HepG2 (cell line): ENCODE measurements around the gene SAMD8. TPM values are rescaled to one million over a fixed set of nuclear protein-coding genes. Genes with fewer than 3 reads are reported as not detected.

Source experiments
- ARID3A ChIP-seq: IDR thresholded peaks from 2 replicates; pipeline ENCODE4 v1.6.1; 2012; ENCODE audit warnings: low read depth, low read length, improper control_type of control experiment
- ATRX ChIP-seq: sonication (generic); formaldehyde crosslinking; IDR thresholded peaks from 2 replicates; pipeline ENCODE4 v1.4.0; 2020; ENCODE audit warnings: missing genetic modification reagents, borderline replicate concordance
- EHMT2 ChIP-seq: fragments of 200-600 bp; sonication (generic); IDR thresholded peaks from 2 replicates; pipeline ENCODE4 v1.7.0; 2017; ENCODE audit warnings: antibody characterized with exemption, low read depth, low read length, borderline replicate concordance
- HES4 ChIP-seq: sonication (generic); formaldehyde crosslinking; IDR thresholded peaks from 2 replicates; pipeline ENCODE4 v1.9.0; 2021; ENCODE audit warnings: mild to moderate bottlenecking, missing genetic modification reagents, borderline replicate concordance
- HNRNPK ChIP-seq: fragments of 200-400 bp; formaldehyde crosslinking; IDR thresholded peaks from 2 replicates; pipeline ENCODE4 v1.6.1; 2018; ENCODE audit warnings: low read length, low read depth, moderate library complexity, mild to moderate bottlenecking; ENCODE audit not compliant: poor library complexity, severe bottlenecking
- HOXA9 ChIP-seq: sonication (generic); formaldehyde crosslinking; IDR thresholded peaks from 2 replicates; pipeline ENCODE4 v1.8.1; 2022; ENCODE audit warnings: missing genetic modification reagents, mild to moderate bottlenecking, moderate library complexity, borderline replicate concordance
- KDM2A ChIP-seq: sonication (generic); formaldehyde crosslinking; IDR thresholded peaks from 2 replicates; pipeline ENCODE4 v1.4.0; 2020; ENCODE audit warnings: low read depth, missing genetic modification reagents, borderline replicate concordance
- MED8 ChIP-seq: sonication (generic); formaldehyde crosslinking; IDR thresholded peaks from 2 replicates; pipeline ENCODE4 v1.8.1; 2023; ENCODE audit warnings: mild to moderate bottlenecking, missing genetic modification reagents; ENCODE audit not compliant: insufficient replicate concordance
- MTA3 ChIP-seq: sonication (generic); formaldehyde crosslinking; IDR thresholded peaks from 2 replicates; pipeline ENCODE4 v1.4.0; 2020; ENCODE audit warnings: missing genetic modification reagents
- NR0B2 ChIP-seq: sonication (generic); formaldehyde crosslinking; IDR thresholded peaks from 2 replicates; pipeline ENCODE4 v1.4.0; 2020; ENCODE audit warnings: mild to moderate bottlenecking, missing genetic modification reagents
- PLRG1 ChIP-seq: fragments of 450-650 bp; conservative IDR thresholded peaks from 2 replicates; pipeline ENCODE4 v1.6.1; 2016
- SMARCC2 ChIP-seq: fragments of 450-650 bp; IDR thresholded peaks from 2 replicates; pipeline ENCODE4 v1.6.1; 2017; ENCODE audit warnings: antibody characterized with exemption, mild to moderate bottlenecking
- TCF7 ChIP-seq: sonication (generic); IDR thresholded peaks from 2 replicates; pipeline ENCODE4 v1.6.1; 2016; ENCODE audit warnings: antibody characterized with exemption, low read depth
- WIZ ChIP-seq: sonication (generic); formaldehyde crosslinking; IDR thresholded peaks from 2 replicates; pipeline ENCODE4 v1.5.1; 2020; ENCODE audit warnings: mild to moderate bottlenecking, missing genetic modification reagents
- ZBTB2 ChIP-seq: sonication (generic); formaldehyde crosslinking; IDR thresholded peaks from 2 replicates; pipeline ENCODE4 v1.8.0; 2022; ENCODE audit warnings: low read depth, missing genetic modification reagents
- ZNF17 ChIP-seq: sonication (generic); formaldehyde crosslinking; IDR thresholded peaks from 2 replicates; pipeline ENCODE4 v1.5.0; 2020; ENCODE audit warnings: mild to moderate bottlenecking, missing genetic modification reagents
- ZNF30 ChIP-seq: sonication (generic); formaldehyde crosslinking; IDR thresholded peaks from 2 replicates; pipeline ENCODE4 v1.5.0; 2020; ENCODE audit warnings: mild to moderate bottlenecking, missing genetic modification reagents
- ZNF513 ChIP-seq: sonication (generic); formaldehyde crosslinking; conservative IDR thresholded peaks from 2 replicates; pipeline ENCODE4 v1.5.0; 2020; ENCODE audit warnings: missing genetic modification reagents
- ZNF577 ChIP-seq: sonication (generic); formaldehyde crosslinking; IDR thresholded peaks from 2 replicates; pipeline ENCODE4 v1.4.0; 2020; ENCODE audit warnings: mild to moderate bottlenecking, low read depth, missing genetic modification reagents, borderline replicate concordance
- ZNF737 ChIP-seq: sonication (generic); formaldehyde crosslinking; IDR thresholded peaks from 2 replicates; pipeline ENCODE4 v1.5.0; 2020; ENCODE audit warnings: missing genetic modification reagents, mild to moderate bottlenecking, borderline replicate concordance
- polyA plus RNA-seq, 8 experiments: library from polyadenylated mRNA; depleted of rRNA in 3 of 8; stranded (reverse) in 7 of 8; unstranded in 1 of 8; fragments of >200 nt; fragmentation: Illumina TruSeq in 4 of 8; extraction: Trizol in 4 of 8; gene quantifications; 2 replicates each; pipeline versions ENCODE4 v1.2.1 to v1.2.3, GENCODE V29; 2011 to 2016; ENCODE audit warnings: low read depth in 4 of 8, missing spikeins in 1 of 8, mixed read lengths in 1 of 8; ENCODE audit not compliant: insufficient read depth in 1 of 8
- total RNA-seq, 5 experiments: library from RNA; depleted of rRNA; stranded (reverse); fragments of >200 nt; fragmentation: Illumina TruSeq; extraction: Trizol; gene quantifications; 2 replicates each; pipeline ENCODE4 v1.2.3, GENCODE V29; 2016; ENCODE audit warnings: low read depth in 1 of 5
- TF ChIP-seq, protein P1 (sequence below): sonication (generic); formaldehyde crosslinking; IDR thresholded peaks from 2 replicates; pipeline ENCODE4 v1.5.0; 2020; ENCODE audit warnings: missing genetic modification reagents, mild to moderate bottlenecking, borderline replicate concordance
- TF ChIP-seq, protein P2 (sequence below): sonication (generic); formaldehyde crosslinking; IDR thresholded peaks from 2 replicates; pipeline ENCODE4 v1.5.1; 2020; ENCODE audit warnings: mild to moderate bottlenecking, missing genetic modification reagents, moderate library complexity
- TF ChIP-seq, protein P3 (sequence below): IDR thresholded peaks from 2 replicates; pipeline ENCODE4 v1.6.1; 2012; ENCODE audit warnings: inconsistent platforms

Gene SAMD8
- total and polyA plus RNA-seq, 2 of the 13 experiments (the other 11 are each of a cell fraction or from before 2014, with no cell fraction given) = 10.4 to 13.2 TPM

DNA sequence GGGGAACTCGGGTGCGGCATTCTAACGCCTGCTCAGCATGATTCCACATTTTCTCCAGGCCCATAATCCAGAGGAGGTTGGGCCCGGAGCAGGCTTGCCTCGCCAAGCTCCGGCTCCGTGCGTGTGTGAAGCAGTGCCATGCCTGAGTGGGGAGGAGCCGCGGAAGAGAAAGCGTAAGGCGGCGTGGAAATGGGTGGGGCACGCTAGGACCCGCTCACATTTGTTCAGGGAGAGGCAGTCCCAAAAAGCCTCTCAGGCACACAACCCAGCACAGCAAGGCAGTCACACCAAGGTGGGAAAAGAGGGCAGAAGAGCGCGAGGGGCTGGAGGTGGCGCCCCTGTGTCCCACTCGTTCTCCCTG, 98.4 kb downstream of the SAMD8 start (continued):
- TF ChIP-seq SMARCC2 (no peak), ARID3A (no peak), HOXA9 (CRISPR knock-in tag) (0 out of 2 replicates have a peak, but pooled peaks have one; percentile 38), ZNF577 (no peak), ZNF737 (no peak), HES4 (CRISPR knock-in tag) (no peak), TCF7 (no peak), EHMT2 (no peak), ZNF30 (CRISPR knock-in tag) (no peak), PLRG1 (no peak), WIZ (CRISPR knock-in tag) (no peak), HNRNPK (no peak), NR0B2 (no peak), ZNF17 (CRISPR knock-in tag) (no peak), ZBTB2 (CRISPR knock-in tag) (no peak), MTA3 (CRISPR knock-in tag) (no peak), ATRX (CRISPR knock-in tag) (no peak), MED8 (CRISPR knock-in tag) (no peak), KDM2A (CRISPR knock-in tag) (no peak), ZNF513 (CRISPR knock-in tag) (no peak)
- TF ChIP-seq, protein P1, sequence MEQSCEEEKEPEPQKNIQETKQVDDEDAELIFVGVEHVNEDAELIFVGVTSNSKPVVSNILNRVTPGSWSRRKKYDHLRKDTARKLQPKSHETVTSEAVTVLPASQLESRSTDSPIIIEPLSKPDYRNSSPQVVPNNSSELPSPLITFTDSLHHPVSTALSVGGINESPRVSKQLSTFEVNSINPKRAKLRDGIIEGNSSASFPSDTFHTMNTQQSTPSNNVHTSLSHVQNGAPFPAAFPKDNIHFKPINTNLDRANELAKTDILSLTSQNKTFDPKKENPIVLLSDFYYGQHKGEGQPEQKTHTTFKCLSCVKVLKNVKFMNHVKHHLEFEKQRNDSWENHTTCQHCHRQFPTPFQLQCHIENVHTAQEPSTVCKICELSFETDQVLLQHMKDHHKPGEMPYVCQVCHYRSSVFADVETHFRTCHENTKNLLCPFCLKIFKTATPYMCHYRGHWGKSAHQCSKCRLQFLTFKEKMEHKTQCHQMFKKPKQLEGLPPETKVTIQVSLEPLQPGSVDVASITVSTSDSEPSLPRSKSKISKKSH (CRISPR knock-in tag) = peak; percentile 78; the same call in 1 of the 2 replicates
- TF ChIP-seq, protein P2, sequence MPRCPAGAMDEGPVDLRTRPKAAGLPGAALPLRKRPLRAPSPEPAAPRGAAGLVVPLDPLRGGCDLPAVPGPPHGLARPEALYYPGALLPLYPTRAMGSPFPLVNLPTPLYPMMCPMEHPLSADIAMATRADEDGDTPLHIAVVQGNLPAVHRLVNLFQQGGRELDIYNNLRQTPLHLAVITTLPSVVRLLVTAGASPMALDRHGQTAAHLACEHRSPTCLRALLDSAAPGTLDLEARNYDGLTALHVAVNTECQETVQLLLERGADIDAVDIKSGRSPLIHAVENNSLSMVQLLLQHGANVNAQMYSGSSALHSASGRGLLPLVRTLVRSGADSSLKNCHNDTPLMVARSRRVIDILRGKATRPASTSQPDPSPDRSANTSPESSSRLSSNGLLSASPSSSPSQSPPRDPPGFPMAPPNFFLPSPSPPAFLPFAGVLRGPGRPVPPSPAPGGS (CRISPR knock-in tag) = no peak
- TF ChIP-seq, protein P3, sequence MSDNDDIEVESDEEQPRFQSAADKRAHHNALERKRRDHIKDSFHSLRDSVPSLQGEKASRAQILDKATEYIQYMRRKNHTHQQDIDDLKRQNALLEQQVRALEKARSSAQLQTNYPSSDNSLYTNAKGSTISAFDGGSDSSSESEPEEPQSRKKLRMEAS = peak; percentile 17; the same call in 1 of the 2 replicates
